Neutrophil (primary cell): ENCODE results near the gene ZNF710.

ENCODE experiments used
- H3K27ac ChIP-seq: fragments of 200-600 bp; sonication (generic); 2 replicates; pipeline ENCODE4 v1.5.1; 2016; ENCODE audit warnings: mild to moderate bottlenecking, moderate library complexity
- H3K27me3 ChIP-seq: fragments of 200-600 bp; sonication (generic); 2 replicates; pipeline ENCODE4 v1.6.0; 2016; ENCODE audit warnings: mild to moderate bottlenecking
- H3K36me3 ChIP-seq: fragments of 200-600 bp; sonication (generic); 2 replicates; pipeline ENCODE4 v1.5.1; 2017
- H3K4me1 ChIP-seq, 2 experiments: fragments of 200-600 bp in 1 of 2; sonication (generic) in 1 of 2; 1 replicate in 1 of 2; 2 replicates in 1 of 2; pipeline versions ENCODE4 v1.5.1 to v1.6.1; 2013 to 2016; ENCODE audit warnings: low read depth in 1 of 2, low read length in 1 of 2, mild to moderate bottlenecking in 1 of 2, moderate library complexity in 1 of 2; ENCODE audit not compliant: control insufficient read depth in 1 of 2, insufficient read depth in 1 of 2
- H3K4me3 ChIP-seq, 2 experiments: fragments of 200-600 bp in 1 of 2; sonication (generic) in 1 of 2; 1 replicate in 1 of 2; 2 replicates in 1 of 2; pipeline ENCODE4 v1.5.1; 2013 to 2016; ENCODE audit warnings: low read depth in 1 of 2, low read length in 1 of 2, mild to moderate bottlenecking in 1 of 2, moderate library complexity in 1 of 2
- H3K9me3 ChIP-seq: fragments of 200-600 bp; sonication (generic); 2 replicates; pipeline ENCODE4 v1.5.1; 2016
- TF ChIP-seq, protein P1 (sequence below): fragments of 200-600 bp; sonication (generic); IDR thresholded peaks from 2 replicates; pipeline ENCODE4 v1.5.1; 2016; ENCODE audit warnings: antibody characterized with exemption

Gene ZNF710

GRCh38 chr15:90062023-90062442 lies 60.9 kb downstream of the ZNF710 start:
- TF ChIP-seq, protein P1, sequence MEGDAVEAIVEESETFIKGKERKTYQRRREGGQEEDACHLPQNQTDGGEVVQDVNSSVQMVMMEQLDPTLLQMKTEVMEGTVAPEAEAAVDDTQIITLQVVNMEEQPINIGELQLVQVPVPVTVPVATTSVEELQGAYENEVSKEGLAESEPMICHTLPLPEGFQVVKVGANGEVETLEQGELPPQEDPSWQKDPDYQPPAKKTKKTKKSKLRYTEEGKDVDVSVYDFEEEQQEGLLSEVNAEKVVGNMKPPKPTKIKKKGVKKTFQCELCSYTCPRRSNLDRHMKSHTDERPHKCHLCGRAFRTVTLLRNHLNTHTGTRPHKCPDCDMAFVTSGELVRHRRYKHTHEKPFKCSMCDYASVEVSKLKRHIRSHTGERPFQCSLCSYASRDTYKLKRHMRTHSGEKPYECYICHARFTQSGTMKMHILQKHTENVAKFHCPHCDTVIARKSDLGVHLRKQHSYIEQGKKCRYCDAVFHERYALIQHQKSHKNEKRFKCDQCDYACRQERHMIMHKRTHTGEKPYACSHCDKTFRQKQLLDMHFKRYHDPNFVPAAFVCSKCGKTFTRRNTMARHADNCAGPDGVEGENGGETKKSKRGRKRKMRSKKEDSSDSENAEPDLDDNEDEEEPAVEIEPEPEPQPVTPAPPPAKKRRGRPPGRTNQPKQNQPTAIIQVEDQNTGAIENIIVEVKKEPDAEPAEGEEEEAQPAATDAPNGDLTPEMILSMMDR: no peak
- H3K4me3 ChIP-seq: no peak overlapping the region
- H3K27ac ChIP-seq: peak overlapping the region; percentile 97
- no peaks in the 10 kb centered on the region for H3K9me3 ChIP-seq
- H3K27me3 ChIP-seq: no peaks in the 10 kb centered on the region
- peaks cover 1% of the 10 kb centered on the region for H3K36me3 ChIP-seq
- H3K4me1 ChIP-seq: peaks cover 98% of the 10 kb centered on the region in 2 experiments

DNA sequence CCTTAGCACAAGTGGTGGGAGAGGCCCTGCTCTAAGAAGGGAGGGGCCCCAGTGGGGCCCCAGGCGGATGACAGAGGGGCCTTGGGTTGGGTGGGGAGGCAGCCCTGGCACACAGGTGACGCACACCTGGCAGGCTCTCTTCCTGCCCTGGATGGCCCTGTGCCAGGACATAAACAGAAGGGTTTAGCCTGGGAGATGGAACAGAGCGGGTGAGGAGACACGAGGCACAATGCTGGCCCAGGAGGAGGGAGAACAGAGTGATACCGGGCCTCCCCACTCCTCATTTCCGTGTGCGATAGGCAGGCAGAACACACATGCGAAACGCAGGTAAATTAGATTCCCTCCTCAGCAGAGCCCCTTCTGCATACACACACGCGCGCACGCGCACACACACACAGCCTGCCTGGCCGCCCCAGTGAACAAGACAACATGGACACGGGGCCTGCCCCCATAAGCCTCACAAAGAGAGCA lies 61.4 kb downstream of the ZNF710 start:
- Histone ChIP-seq H3K4me3 (no peak overlapping the region), H3K4me1 (peaks cover 93 to 94% of the 10 kb centered on the region in 2 experiments), H3K9me3 (no peaks in the 10 kb centered on the region), H3K27me3 (no peaks in the 10 kb centered on the region), H3K27ac (peak overlapping the region; percentile 97), H3K36me3 (peaks cover 6% of the 10 kb centered on the region)
- TF ChIP-seq, protein P1: no peak

DNA sequence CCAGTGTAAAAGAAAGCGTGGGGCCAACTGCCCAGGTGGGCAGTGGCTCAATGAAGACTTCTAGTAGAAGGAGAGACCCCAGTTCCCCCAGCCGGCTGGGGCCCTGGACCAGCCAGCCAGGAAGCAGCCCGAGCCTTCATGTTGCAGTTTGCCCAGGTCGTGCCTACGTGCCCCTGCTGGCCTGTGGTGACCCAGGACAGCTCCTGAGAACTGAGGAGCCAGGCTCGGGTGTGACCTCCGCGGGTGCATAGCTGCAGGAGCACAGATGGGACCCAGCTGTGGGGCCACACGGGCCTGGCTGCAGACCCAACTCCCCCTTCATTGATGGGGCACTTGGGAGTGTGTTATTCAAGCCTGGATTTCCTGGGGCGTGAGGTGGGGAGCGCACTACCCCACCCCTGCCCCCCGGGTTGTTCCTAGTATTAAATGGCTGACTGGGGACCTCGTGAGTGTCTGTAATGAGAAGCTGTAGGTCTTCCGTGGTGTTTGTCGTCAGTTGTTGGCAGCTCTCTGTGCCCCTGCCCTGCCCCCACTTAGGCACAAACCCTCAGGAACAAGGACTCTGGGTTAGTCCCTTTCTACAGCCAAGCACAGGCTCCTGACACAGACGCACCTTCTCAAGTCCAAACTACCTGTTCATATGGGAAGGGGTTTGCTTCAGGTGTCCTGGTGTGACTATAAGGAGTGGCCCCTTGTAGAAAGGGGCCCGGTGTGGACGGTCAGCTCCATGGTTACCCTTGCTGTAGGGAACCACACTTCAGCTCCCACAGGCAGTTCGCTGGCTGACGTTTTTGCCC lies 62.0 kb downstream of the ZNF710 start:
- no peaks in the 10 kb centered on the region for H3K27me3 ChIP-seq
- H3K9me3 ChIP-seq: no peaks in the 10 kb centered on the region
- peak overlapping the region; percentile 97 for H3K27ac ChIP-seq
- H3K4me3 ChIP-seq: peak overlapping the region; percentile 45 to 55
- TF ChIP-seq, protein P1: no peak
- H3K4me1 ChIP-seq: peaks cover 87% of the 10 kb centered on the region in 2 experiments
- peaks cover 12% of the 10 kb centered on the region for H3K36me3 ChIP-seq

DNA sequence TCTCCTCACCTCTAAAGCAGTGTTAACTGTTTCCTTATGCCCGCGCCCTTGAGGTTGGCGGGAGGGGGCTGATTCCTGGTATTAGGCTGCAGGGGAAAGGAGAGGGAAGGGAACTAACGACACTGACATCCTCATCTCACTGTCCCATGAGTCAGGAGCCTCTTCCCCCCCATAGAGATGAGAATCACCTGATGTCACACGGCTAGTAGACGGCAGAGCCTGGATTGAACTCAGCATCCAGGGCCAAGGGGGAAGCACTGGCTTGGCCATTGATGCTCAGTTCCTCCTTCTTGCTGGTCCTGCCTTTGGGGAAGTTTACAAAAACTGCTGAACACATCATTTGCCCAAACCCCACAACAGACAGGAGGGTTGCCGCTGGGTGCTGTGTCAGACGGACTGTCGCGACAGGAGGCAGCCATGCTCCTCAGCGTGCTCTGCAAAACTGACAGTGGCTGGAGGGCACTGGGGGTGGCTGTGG lies 62.7 kb downstream of the ZNF710 start:
- TF ChIP-seq, protein P1: no peak
- Histone ChIP-seq H3K27me3 (no peaks in the 10 kb centered on the region), H3K9me3 (no peaks in the 10 kb centered on the region), H3K4me1 (peaks cover 80 to 81% of the 10 kb centered on the region in 2 experiments), H3K4me3 (peak overlapping the region; percentile 45 to 55), H3K36me3 (peaks cover 19% of the 10 kb centered on the region), H3K27ac (peak overlapping the region; percentile 97)

- H3K27ac ChIP-seq: peak overlapping the region; percentile 97
- peaks cover 19% of the 10 kb centered on the region for H3K36me3 ChIP-seq
- TF ChIP-seq, protein P1: no peak
These were observed 64.0 kb downstream of the ZNF710 start for GRCh38 chr15:90064911-90065681.

More at GRCh38 chr15:90064911-90065681, 64.0 kb downstream of the ZNF710 start:
- H3K27me3 ChIP-seq: no peaks in the 10 kb centered on the region
- no peaks in the 10 kb centered on the region for H3K9me3 ChIP-seq
- H3K4me1 ChIP-seq: peaks cover 76 to 77% of the 10 kb centered on the region in 2 experiments
- peak overlapping the region; percentile 45 to 55 for H3K4me3 ChIP-seq
